HPDE6-E6E7 (cell line): ENCODE data around the gene EPM2AIP1.
"Not testable (repeated sequence)": the region's sequence is repeated elsewhere in the genome, so short reads cannot be mapped to it uniquely, and the experiment has no call there.

Source experiments
- DNase-seq: peaks from one replicate; pipeline ENCODE4 v3.0.0; 2011; ENCODE audit warnings: missing footprints; ENCODE audit errors: extremely low spot score

The EPM2AIP1 gene

GRCh38 chr3:36993326-36994283, 674 bp upstream of the EPM2AIP1 start, which contains the start of gene MLH1:
Gene MLH1 (plus strand): TSS chr3:36993518. CDS start chr3:36993548, 30 bp downstream.
- peak; percentile 54 for DNase-seq

DNA sequence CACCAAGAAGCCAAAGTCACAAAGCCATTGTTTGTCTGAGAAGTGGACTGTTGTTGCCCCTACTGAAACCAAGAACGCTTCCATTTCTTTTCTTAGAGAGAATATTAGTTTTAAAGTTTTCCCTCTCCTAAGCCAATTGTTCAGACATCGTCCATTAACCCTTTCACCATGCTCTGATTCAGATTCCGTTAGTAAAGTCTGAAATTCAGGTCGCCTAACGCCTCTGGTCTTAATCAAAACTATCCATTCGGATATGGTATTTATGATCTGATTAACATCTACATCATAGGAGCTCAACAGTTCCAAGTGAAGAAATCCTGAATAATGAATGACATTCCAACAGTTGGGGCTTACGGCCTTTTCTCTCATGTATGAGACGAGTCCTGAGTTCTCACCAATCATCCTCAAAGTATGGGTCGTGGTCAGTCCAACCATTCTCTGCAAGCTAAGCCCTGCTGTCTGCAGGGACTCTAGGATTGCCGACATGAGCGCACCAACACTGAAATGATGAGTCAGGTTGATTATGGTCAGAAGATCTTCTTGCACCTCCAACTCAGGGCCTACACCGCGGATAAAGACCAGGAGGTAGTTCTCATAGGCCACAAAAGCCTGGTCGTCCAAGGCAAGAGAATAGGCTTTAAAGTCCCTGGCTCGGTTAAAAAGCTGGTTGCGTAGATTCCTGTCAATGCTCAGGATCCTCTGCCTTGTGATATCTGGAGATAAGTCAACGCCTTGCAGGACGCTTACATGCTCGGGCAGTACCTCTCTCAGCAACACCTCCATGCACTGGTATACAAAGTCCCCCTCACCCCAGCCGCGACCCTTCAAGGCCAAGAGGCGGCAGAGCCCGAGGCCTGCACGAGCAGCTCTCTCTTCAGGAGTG, 767 bp downstream of the EPM2AIP1 start:
- no peak for DNase-seq

- no peak for DNase-seq
These were observed 1.8 kb downstream of the EPM2AIP1 start for GRCh38 chr3:36991147-36991546.

DNA sequence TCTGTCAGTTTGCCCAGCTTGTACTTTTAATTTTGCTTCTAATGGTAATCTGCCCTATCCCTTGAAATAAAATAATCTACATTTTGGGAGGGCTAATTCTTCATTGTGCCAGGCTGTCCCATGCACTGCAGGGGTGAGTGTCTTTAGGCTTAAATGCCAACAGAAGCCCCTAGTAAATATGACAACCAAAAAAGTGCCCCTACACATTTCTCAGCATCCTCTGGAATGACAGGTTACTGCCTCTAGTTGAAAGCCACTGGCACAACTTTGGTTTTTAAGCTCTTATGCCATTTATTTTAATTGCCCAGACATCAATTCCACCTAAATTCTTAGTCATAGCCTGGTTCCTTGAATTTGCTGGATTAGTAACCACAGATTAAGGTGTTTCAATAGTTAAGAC, 3.4 kb downstream of the EPM2AIP1 start:
- DNase-seq: no peak

DNA sequence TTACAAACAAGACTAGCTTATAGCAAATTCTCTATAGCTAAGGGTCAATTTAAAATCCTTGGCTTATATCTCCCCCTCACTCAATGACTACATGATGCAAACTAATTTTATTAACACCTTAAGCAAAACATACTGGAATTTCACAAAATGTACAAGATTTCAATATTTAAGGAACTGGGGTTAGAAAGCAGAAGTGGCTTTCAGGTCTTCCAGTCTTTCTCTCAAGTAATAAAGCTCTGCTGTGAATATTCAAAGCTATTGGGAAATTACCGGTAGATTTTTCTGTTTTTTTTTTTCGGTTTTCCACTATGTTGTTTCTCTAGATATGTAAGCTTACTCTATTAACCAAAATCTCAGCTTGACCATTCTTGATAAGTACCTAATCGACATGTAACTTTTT, 3.9 kb downstream of the EPM2AIP1 start:
- DNase-seq: no peak

GRCh38 chr3:36988356-36988755, 4.6 kb downstream of the EPM2AIP1 start:
- no peak for DNase-seq

DNA sequence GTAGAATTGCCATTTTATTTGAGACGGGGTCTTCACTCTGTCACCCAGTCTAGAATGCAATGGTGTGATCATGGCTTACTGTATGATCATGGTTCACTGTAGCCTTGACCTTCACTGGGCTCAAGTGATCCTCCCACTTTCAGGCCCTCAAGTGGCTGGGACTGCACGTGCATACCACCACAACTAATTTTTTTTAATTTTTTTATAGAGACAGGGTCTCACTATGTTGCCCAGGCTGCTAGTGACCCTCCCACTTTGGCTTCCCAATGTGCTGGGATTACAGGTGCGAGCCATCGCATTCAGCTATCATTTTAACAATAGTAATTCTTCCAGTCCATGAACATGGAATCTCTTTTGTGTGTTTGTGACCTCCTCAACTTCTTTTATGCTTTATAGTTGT, 11.9 kb downstream of the EPM2AIP1 start:
- DNase-seq: no peak

GRCh38 chr3:36973139-36973538, 19.8 kb downstream of the EPM2AIP1 start:
- no peak for DNase-seq

GRCh38 chr3:36972163-36972562, 20.8 kb downstream of the EPM2AIP1 start:
- no peak for DNase-seq

- peak; percentile 57 for DNase-seq
These were observed 23.1 kb downstream of the EPM2AIP1 start for GRCh38 chr3:36969540-36970432.

DNA sequence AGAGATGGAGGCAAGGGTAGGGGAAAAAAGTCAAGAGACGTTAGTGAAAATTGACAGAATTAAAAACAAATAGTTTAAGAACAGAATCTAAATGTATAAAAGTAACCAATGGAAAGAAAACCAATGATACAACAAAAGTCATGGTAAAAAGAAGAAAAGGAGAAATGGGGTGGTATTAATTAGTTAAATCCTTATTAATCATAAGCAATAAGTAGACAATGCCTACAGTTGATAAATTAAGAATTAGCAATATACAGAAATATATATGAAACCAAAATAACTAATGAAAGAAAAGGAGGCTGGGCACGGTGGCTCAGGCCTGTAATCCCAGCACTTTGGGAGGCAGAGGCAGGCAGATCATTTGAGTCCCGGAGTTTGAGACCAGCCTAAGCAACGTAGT, 23.8 kb downstream of the EPM2AIP1 start:
- no peak for DNase-seq

DNA sequence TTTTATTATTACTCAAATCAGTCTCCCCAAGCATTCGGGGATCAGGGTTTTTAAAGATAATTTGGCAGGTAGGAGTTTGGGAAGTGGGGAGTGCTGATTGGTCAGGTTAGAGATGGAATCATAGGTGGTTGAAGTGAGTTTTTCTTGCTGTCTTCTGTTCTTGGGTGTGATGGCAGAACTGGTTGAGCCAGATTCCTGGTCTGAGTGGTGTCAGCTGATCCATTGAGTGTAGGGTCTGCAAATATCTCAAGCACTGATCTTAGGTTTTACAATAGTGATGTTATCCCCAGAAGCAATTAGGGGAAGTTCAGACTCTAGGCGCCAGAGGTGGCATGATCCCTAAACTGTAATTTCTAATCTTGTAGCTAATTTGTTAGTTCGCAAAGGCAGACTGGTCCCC, 27.5 kb downstream of the EPM2AIP1 start:
- DNase-seq: no peak

DNA sequence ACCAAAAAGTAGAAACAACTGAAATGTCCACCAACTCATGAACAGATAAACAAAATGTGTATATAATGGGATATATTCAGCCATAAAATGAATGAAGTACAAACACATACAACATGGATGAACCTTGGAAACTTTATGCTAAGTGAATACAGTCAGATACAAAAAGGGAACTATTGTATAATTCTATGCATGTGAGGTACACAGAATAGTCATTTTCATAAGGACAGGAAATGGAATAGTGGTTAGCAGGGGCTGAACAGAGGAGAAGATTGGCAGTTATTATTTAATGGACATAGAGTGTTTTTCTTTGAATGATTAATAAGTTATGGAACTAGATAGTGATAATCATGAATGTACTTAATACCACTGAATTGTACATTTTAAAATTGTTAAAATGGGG, 28.1 kb downstream of the EPM2AIP1 start:
- DNase-seq: no peak

DNA sequence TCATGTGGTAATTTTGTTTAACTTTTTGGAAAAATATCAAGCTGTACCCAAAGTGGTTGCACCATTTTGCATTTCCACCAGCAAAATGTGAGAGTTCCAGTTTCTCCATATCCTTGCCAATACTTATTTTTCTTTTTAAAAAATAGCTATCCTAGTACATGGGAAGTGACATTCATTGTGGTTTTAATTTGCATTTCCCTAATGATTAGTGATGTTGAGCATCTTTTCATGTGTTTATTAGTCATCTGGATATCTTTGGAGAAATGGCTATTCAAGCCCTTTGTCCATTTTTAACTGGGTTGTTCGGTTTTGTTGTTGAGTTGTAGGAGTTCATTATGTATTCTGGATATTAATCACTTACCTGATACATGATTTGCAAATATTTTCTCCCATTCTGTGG, 28.6 kb downstream of the EPM2AIP1 start:
- DNase-seq: no peak

DNA sequence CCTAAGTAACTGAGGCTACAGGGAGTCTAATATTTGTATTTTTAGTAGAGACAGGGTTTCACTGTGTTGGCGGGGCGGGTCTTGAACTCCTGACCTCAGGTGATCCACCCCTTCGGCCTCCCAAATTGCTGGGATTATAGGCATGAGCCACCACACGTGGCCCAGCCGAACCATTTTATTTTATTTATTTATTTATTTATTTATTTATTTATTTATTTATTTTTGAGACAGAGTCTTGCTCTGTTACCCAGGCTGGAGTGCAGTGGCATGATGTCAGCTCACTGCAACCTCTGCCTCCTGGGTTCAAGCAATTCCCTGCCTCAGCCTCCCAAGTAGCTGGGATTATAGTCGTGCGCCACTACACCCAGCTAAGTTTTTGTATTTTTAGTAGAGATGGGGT, 29.9 kb downstream of the EPM2AIP1 start:
- DNase-seq: not testable (repeated sequence)

DNA sequence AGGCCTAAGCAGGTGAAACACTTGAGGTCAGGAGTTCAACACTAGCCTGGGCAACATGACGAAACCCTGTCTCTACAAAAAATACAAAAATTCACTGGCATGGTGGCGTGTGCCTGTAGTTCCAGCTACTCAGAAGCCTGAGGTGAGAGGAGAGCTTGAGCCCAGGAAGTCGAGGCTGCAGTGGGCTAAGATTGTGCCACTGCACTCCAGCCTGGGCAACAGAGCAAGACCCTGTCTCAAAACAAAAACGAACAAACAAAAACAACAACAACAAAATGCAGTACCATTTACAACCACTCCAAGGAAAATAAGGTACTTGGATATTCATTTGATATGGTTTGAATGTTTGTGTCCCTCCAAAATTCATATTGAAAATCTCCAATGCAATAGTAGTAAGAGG, 32.4 kb downstream of the EPM2AIP1 start:
- DNase-seq: no peak

DNA sequence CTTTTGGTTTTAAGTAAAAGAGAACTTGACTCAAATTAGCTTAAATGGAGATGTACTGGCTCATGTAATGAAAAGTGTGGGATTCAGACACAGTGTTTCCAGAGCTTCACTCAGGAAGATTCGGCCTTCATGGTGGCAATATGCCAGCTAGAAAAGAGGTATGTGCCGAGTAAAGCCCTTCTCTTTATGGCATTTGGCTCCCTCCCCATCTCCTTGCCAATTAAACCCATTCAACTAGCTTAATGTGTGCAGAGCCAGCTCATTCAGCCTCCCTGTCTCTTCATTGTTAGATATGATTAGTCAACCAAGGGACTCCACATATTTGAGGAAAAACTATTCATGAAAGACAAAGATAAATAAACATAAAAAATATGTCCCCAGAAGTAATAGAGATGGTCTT, 33.1 kb downstream of the EPM2AIP1 start:
- DNase-seq: no peak

GRCh38 chr3:36957862-36958686, 34.9 kb downstream of the EPM2AIP1 start:
- DNase-seq: peak; percentile 42

DNA sequence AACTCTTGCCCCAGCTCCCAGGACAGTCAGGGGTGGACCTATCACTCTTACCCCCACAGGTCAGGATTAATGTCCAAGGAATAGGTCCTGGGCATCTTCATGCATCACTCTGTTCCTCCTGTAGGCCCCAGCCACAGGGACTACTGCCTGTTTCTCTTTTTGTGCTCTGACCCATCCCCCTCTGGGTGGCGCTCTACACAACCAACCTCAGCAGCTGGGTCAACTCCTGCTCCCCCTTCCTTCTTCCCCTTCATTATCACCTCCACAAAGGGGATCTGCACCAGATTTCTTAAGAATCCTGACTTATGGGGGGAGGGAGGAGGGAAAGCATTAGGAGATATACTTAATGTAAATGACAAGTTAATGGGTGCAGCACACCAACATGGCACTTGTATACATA, 35.9 kb downstream of the EPM2AIP1 start:
- no peak for DNase-seq

GRCh38 chr3:36956155-36956554, 36.8 kb downstream of the EPM2AIP1 start:
- DNase-seq: no peak
